Fibroblast of lung (primary cell): ENCODE results near the gene CEACAM6.

Source experiments
- CTCF ChIP-seq, 2 donors: IDR thresholded peaks in 1 of 2; conservative IDR thresholded peaks in 1 of 2; 1 replicate in 1 of 2; 2 replicates in 1 of 2; pipeline ENCODE4 v1.5.1; 2011 to 2012; ENCODE audit warnings: low read length in 2 of 2, control low read depth in 1 of 2, inconsistent platforms in 1 of 2, low read depth in 1 of 2, mild to moderate bottlenecking in 1 of 2
- EZH2 ChIP-seq: IDR thresholded peaks from 2 replicates; pipeline ENCODE4 v1.5.1; 2012; ENCODE audit warnings: low read length, control low read depth, mild to moderate bottlenecking; ENCODE audit errors: missing control alignments

GRCh38 chr19:41784312-41784711, 29.0 kb downstream of the CEACAM6 start:
- TF ChIP-seq CTCF (conservative IDR thresholded peaks at IDR 0.05 in 1 of 2, IDR thresholded peaks at IDR 0.05 in 1 of 2; ENCODE audit: low read depth in 1 of 2, low read length in 2 of 2) (no peak), EZH2 (no peak)
